PC-3 (cell line): Measurements from ENCODE around the gene IGFL1.
"Not testable (repeated sequence)": the region's sequence is repeated elsewhere in the genome, so short reads cannot be mapped to it uniquely, and the experiment has no call there.

Experiments used
- EZH2 ChIP-seq: fragments of 300-600 bp; sonication (generic); IDR thresholded peaks from one replicate; pipeline ENCODE4 v1.6.1; 2017; ENCODE audit warnings: antibody characterized with exemption, mild to moderate bottlenecking, low read length; ENCODE audit not compliant: unreplicated experiment
- EZH2phosphoT487 ChIP-seq: fragments of 300-600 bp; sonication (generic); IDR thresholded peaks from 2 replicates; pipeline ENCODE4 v1.6.1; 2018; ENCODE audit warnings: mild to moderate bottlenecking, antibody characterized with exemption, low read length, borderline replicate concordance
- TF ChIP-seq, protein P1 (sequence below): fragments of 300-600 bp; sonication (generic); conservative IDR thresholded peaks from 2 replicates; pipeline ENCODE4 v1.5.1; 2017; ENCODE audit warnings: antibody characterized with exemption, low read depth, mild to moderate bottlenecking, low read length

DNA sequence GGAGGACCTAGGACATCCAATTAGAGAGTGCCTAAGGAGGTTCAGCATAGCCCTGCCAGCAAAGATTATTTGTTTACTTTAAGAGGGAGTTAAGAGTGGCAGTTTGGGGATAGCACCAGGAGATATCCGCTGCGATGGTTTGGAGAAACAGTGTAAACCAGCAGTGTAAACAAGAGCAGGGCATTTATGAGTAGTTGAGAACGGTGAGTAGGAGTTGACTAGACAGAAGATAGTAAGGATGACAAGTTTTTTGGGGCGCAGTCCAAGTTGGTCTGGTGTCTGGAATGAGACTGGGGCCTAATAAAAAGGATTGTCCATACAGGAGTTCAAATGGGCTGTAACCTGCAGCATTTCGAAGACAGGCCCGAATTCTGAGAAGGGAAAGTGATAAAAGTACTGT, 44.4 kb downstream of the IGFL1 start:
- TF ChIP-seq, protein P1, sequence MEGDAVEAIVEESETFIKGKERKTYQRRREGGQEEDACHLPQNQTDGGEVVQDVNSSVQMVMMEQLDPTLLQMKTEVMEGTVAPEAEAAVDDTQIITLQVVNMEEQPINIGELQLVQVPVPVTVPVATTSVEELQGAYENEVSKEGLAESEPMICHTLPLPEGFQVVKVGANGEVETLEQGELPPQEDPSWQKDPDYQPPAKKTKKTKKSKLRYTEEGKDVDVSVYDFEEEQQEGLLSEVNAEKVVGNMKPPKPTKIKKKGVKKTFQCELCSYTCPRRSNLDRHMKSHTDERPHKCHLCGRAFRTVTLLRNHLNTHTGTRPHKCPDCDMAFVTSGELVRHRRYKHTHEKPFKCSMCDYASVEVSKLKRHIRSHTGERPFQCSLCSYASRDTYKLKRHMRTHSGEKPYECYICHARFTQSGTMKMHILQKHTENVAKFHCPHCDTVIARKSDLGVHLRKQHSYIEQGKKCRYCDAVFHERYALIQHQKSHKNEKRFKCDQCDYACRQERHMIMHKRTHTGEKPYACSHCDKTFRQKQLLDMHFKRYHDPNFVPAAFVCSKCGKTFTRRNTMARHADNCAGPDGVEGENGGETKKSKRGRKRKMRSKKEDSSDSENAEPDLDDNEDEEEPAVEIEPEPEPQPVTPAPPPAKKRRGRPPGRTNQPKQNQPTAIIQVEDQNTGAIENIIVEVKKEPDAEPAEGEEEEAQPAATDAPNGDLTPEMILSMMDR: not testable (repeated sequence)
- TF ChIP-seq EZH2, EZH2phosphoT487: not testable (repeated sequence)
